A549 (cell line): ENCODE results near the gene IL17REL.

Source experiments
- EP300 ChIP-seq, 2 experiments: fragments of >200 bp; sonication (Bioruptor Twin); formaldehyde crosslinking; IDR thresholded peaks; 2 replicates in 1 of 2; 3 replicates in 1 of 2; pipeline ENCODE4 v1.6.1; 2016 to 2017
- ESRRA ChIP-seq: fragments of 150-350 bp; IDR thresholded peaks from 2 replicates; pipeline ENCODE4 v1.6.1; 2014; ENCODE audit warnings: mild to moderate bottlenecking, low read length, borderline replicate concordance
- MYC ChIP-seq: IDR thresholded peaks from 2 replicates; pipeline ENCODE4 v1.6.1; 2012; ENCODE audit warnings: mild to moderate bottlenecking, inconsistent platforms, low read length, improper control_type of control experiment, borderline replicate concordance
- PBX3 ChIP-seq: IDR thresholded peaks from 2 replicates; pipeline ENCODE4 v1.6.1; 2012
- RAD21 ChIP-seq, 2 experiments: fragments of >200 bp in 1 of 2; sonication (Bioruptor Twin) in 1 of 2; formaldehyde crosslinking in 1 of 2; IDR thresholded peaks in 1 of 2; conservative IDR thresholded peaks in 1 of 2; 2 replicates in 1 of 2; 3 replicates in 1 of 2; pipeline ENCODE4 v1.6.1; 2012 to 2018; ENCODE audit warnings: inconsistent platforms in 1 of 2
- TF ChIP-seq, protein P1 (sequence below): fragments of >200 bp; sonication (Bioruptor Twin); formaldehyde crosslinking; IDR thresholded peaks from 3 replicates; pipeline ENCODE4 v1.5.1; 2016

GRCh38 chr22:49986325-49986724 is 26.2 kb downstream of the IL17REL start:
- TF ChIP-seq, protein P1, sequence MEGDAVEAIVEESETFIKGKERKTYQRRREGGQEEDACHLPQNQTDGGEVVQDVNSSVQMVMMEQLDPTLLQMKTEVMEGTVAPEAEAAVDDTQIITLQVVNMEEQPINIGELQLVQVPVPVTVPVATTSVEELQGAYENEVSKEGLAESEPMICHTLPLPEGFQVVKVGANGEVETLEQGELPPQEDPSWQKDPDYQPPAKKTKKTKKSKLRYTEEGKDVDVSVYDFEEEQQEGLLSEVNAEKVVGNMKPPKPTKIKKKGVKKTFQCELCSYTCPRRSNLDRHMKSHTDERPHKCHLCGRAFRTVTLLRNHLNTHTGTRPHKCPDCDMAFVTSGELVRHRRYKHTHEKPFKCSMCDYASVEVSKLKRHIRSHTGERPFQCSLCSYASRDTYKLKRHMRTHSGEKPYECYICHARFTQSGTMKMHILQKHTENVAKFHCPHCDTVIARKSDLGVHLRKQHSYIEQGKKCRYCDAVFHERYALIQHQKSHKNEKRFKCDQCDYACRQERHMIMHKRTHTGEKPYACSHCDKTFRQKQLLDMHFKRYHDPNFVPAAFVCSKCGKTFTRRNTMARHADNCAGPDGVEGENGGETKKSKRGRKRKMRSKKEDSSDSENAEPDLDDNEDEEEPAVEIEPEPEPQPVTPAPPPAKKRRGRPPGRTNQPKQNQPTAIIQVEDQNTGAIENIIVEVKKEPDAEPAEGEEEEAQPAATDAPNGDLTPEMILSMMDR = no peak
- TF ChIP-seq EP300 (IDR thresholded peaks at IDR 0.05) (no peak), ESRRA (no peak), RAD21 (conservative IDR thresholded peaks at IDR 0.05 in 1 of 2, IDR thresholded peaks at IDR 0.05 in 1 of 2) (no peak), MYC (no peak), PBX3 (no peak)
